GM18498 (cell line): Measurements from ENCODE around the gene TEC.

Experiments used
- ATAC-seq: cut with Tn5 transposase; IDR thresholded peaks from one replicate; pipeline ENCODE4 v1.9.1; 2021; ENCODE audit warnings: mild to moderate bottlenecking, moderate library complexity; ENCODE audit not compliant: unreplicated experiment

The TEC gene

DNA sequence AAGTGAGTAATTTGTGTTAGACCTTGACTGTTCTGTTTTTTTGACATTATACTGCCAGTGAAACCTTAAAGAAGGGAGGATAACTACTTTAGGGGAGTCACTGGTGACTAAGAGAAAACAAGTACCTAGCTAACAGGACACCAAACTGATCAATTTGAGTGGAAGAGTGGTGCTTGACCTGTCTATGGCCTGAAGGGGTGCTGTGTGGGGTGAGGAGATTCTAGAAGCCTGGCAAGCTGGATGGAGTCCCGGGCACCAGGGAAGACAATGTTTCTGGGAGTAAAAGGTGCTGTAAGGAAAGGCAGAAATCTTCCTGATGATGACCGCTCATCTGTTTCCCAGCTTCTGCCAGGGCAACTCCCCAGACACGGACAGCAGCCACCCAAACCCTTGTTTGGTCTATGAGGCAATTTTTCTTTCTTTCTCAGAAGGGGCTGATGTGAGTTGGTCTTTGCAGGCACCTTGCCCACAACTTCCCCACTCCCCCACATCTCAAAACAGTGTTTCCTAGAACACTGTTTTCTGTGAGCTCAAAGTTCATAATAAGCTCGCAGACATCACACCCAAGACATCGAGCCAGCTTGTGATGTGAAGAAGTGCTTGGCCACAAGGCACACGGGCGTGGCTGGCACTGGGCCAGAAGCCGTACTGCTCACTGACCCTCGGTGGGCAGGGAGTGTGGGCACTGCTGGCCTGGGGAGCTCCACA, 140.2 kb downstream of the TEC start:
- ATAC-seq, result no peak

GRCh38 chr4:48127682-48128404, 141.8 kb downstream of the TEC start:
- ATAC-seq, result peak; percentile 83

DNA sequence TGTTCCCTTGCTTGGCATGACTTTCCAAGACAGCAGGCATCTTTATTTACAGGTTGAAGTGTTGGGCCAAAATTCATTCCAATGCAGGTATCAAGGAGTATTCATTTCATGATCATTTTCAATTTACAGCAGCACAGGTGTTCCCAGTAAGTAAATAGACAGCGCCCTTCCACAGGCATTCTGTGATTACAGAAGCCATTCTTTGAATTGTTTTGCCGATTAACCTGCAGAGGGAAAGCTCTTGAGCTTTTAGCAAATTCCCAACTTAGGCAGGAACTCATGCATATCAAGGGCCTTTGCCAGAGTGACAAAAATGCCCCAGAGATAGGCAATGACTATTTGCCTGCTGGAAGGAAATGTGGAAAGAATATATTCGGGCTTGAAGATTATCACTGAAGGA, 142.4 kb downstream of the TEC start:
- ATAC-seq, result no peak

- ATAC-seq, result no peak
Observed at GRCh38 chr4:48126621-48127020, 143.0 kb downstream of the TEC start.

DNA sequence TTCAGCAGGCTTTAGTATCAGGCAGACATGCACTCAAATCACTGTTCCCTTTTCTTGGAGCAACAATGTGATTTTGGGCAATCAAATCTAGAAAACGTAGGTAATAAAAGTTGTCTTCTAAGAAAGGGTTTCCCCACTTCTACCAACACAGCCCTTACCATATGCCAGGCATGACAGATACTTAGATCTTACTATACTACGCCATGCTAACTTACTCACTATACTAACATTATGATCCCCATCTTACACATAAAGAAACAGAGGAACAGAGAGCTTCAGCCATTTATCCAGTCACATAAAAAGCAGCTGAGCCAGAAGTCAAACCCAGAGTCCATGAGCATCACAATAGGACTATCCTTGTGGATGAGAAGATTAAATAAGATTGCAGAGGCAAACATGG, 144.8 kb downstream of the TEC start:
- ATAC-seq, result no peak

GRCh38 chr4:48122756-48123155, 146.9 kb downstream of the TEC start:
- ATAC-seq, result no peak

GRCh38 chr4:48121180-48121579, 148.5 kb downstream of the TEC start:
- no peak for ATAC-seq

- no peak for ATAC-seq
Observed at GRCh38 chr4:48120132-48120531, 149.5 kb downstream of the TEC start.

DNA sequence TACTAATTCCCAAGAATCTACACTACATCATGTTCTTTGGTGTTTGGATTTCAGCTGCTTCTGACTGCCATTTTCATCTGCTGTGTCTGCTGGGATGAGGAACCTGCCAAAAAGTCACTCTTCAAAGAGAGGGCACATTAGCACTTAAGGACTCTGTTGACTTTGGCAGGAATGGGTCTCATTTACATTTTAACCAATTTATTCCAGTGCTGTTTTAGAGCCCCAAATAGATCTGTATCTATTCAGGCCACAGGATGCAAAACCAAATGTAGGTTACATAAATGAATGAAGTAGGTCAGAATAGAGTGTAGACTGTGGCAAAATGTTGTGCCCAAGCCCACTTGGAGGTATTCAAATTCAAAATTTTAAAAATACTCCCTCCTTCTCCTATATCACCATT, 150.0 kb downstream of the TEC start:
- no peak for ATAC-seq

DNA sequence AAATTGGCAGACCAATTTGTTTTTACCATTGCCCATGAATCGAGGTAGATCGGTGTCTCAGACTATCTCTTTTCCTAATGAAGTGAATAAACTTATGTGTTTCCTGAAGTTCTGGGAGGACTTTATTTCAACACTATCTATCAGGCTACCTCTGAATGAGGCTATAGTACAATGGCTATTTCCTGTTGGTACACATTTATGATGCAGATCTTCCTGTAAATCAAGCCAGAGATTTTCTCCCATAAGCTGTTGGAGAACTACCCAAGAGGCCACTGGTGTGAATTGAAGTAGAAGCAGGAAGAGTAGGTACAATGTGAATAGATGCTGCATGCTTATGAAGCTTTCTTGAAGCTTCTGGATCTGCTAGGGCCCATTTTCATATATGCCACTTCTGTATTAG, 151.6 kb downstream of the TEC start:
- ATAC-seq, result no peak

DNA sequence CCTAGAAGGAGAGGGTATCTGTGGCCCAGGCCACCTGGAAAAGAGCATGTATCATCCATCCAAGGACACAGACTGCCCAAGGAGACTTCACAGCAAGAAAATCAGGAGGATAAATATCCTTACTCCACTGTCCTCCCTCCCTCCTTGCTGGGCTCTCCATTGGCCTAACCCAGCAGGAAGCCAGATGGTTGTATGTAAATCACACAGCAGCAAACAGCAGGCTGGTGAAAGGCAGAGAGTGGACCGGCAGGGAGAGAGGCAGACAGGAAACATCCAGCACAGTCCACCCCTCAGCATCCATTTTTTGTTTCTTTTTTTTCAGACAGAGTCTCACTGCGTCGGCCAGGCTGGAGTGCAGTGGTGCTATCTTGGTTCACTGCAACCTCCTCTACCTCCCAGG, 153.1 kb downstream of the TEC start:
- ATAC-seq, result no peak

GRCh38 chr4:48114412-48114811, 155.2 kb downstream of the TEC start:
- ATAC-seq, result no peak

- ATAC-seq, result no peak
Observed at GRCh38 chr4:48112017-48112667, 157.5 kb downstream of the TEC start.

- no peak for ATAC-seq
Observed at GRCh38 chr4:48110452-48110978, 159.1 kb downstream of the TEC start.

- ATAC-seq, result peak; percentile 80
Observed at GRCh38 chr4:48109413-48110263, 160.0 kb downstream of the TEC start.

- ATAC-seq, result no peak
Observed at GRCh38 chr4:48108309-48109073, 161.1 kb downstream of the TEC start.

DNA sequence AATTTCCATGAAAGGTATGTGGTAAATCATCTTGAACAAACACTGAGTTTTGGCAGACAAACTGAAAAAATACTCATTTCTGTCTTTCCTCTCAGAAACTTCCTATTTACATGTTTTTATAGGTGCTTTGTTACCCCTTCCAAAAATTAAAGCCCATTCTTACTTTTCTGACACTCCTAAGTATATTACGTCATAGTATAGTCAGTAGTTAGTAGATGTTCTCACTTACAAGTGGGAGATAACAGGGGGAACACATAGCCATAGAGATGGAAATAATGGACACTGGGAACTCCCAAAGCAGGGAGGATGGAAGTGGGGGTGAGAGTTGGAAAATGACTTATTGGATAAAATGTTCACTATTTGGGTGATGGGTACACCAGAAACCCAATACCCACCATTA, 164.4 kb downstream of the TEC start:
- no peak for ATAC-seq

- ATAC-seq, result peak; percentile 72
Observed at GRCh38 chr4:48103483-48104139, 166.0 kb downstream of the TEC start.

DNA sequence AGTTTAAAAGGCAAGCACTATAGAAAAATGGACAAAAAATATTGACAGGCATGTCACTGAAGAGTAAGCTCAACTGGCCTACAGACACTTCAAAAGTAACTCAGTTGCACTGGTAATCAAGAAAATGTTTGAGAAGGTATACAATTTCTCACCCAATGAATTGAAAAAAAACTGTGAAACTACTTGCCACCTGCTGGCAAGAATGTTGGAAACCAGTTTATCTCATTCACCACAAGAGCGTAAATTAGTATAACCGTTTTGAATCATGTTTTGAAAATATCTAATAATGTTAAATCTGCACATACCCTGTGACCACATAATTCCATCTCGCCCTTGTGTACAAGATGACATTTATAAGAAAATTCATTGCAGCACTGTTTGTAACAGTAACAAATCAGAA, 167.3 kb downstream of the TEC start:
- no peak for ATAC-seq

DNA sequence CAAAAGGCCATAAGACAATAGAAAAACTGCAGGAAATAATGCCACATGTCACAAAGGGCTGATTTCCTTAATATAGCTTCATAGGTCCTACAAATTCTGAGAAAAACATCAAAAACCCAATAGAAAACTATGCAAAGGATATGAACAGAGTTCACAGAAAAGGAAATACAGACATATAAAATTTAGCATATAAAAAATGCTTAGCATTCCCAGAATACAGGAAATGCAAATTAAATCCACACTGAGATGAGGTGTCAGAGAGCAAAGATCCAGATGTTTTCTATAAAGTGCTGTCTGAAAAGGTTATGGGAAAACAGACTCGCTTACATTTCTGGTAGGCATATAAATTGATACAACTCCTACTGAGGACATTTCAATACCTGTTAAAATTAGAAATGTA, 169.4 kb downstream of the TEC start:
- ATAC-seq, result no peak
